ENCODE data around the gene TNIP2. TPM values are rescaled to one million over a fixed set of nuclear protein-coding genes. Genes with fewer than 3 reads are reported as not detected.
"Not testable (repeated sequence)": the region's sequence is repeated elsewhere in the genome, so short reads cannot be mapped to it uniquely, and the experiment has no call there.

Gene TNIP2
- total RNA-seq, 2 experiments from 2014 or later: 47.0 to 50.0 TPM

DNA sequence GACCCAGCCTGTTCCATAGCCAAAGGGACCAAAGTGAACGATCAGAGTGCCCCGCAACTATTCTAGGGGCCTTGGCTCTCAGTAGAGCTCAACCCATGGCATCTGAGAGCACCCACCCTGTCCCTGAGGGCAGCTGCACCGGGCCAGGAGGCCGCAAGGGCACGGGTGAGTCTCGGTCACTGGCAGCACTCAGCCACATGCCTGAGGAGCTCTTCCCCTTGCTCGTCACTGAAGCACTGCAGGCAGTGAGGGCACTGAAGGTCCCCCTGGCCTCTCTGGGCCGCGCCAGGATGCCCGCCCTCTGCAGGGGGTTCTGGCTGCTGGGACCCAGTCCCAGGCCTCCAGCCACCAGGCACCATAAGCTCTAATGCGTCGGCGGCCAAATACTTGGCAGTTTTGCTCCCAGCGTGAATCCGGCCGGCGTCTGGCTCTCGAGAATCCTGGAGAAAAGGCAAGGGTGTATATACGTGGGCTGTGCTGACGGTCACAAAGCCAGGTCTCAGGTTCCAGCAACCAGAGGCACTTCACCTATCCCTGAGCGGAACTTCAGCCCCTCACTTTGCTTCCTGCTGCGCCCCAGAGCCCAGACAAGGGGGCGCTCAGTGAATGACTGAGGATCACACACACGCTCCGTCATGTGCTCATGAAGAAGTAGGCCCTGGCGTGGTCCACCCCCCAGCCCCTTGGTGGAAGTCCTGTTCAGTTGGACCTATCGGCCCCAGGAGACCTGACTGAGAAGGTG, 13.9 kb downstream of the TNIP2 start:
- no peak for DNase-seq
- H3K27me3 Mint-ChIP-seq: no peaks in the 10 kb centered on the region
- no peak overlapping the region for H3K27ac Mint-ChIP-seq
- H3K4me1 Mint-ChIP-seq: peaks cover 19% of the 10 kb centered on the region
- no peaks in the 10 kb centered on the region for H3K9me3 Mint-ChIP-seq
- ATAC-seq (ENCODE audit: low read depth): no peak
- peaks cover 28% of the 10 kb centered on the region for H3K36me3 Mint-ChIP-seq
- POLR2A ChIA-PET: no interaction called here
- H3K4me3 Mint-ChIP-seq: no peak overlapping the region

DNA sequence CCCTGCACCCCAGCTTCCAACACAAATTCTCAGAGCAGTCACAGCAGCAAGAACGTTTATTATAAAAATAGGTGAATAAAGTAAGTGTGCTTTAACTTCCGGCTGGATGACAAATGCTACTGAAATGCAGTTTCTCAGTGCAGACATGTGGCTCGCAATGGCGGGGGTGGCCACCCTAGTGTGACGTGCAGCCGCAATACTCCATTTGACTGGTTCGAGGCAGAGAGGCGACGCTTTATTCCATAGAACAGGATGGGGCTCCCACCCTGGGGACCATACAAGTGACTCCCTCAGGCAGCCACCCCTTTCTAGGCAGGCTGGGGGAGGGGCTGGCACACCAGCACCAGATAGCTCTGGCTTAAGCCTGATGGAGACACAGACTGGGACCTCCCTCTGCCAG, 14.5 kb downstream of the TNIP2 start:
- H3K4me1 Mint-ChIP-seq: peaks cover 14% of the 10 kb centered on the region
- no peak overlapping the region for H3K27ac Mint-ChIP-seq
- peaks cover 3% of the 10 kb centered on the region for H3K9me3 Mint-ChIP-seq
- DNase-seq: no peak
- H3K36me3 Mint-ChIP-seq: peaks cover 30% of the 10 kb centered on the region
- no peaks in the 10 kb centered on the region for H3K27me3 Mint-ChIP-seq
- ATAC-seq (ENCODE audit: low read depth): no peak
- no peak overlapping the region for H3K4me3 Mint-ChIP-seq
- POLR2A ChIA-PET: no interaction called here

DNA sequence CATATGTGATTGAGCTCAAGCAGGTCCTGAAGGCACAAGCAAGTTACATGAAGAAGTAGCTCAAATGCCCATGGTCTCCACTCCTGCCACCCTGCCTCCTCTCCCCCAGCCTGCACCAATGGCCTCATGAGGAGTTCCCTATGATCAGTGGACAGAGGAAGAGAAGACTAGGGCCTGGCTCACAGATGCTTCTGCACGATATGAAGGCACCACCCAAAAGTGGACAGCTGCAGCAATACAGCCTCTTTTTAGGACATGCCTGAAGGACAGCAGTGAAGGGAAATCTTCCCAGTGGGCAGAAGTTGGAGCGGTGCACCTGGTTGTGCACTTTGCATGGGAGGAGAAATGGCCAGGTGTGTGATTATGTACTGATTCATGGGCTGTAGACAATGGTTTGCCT, 17.8 kb downstream of the TNIP2 start:
- POLR2A ChIA-PET, H3K27me3 Mint-ChIP-seq: not testable (repeated sequence)

DNA sequence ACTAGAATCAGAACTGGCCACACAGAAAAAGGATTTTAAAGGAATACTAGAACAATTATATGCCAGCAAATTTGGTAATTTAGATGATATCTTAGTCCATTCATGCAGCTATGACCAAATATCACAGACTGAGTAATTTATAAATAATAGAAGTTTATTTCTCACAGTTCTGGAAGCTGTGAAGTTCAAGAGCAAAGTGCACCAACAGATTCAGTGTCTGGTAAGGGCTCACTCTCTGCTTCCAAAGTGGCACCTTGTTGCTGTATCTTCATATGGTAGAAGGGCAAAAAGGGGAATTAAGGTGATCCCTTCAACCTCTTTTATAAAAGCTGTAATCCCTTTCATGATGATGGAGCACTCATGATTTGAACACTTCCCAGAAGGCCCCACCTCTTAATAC, 20.3 kb downstream of the TNIP2 start:
- H3K4me3 Mint-ChIP-seq: no peak overlapping the region
- POLR2A ChIA-PET: no interaction called here
- peaks cover 43% of the 10 kb centered on the region for H3K36me3 Mint-ChIP-seq

More for the DNA sequence above, 17.8 kb downstream of the TNIP2 start:
- not testable (repeated sequence) for H3K4me1 Mint-ChIP-seq; H3K4me3 Mint-ChIP-seq; H3K27ac Mint-ChIP-seq; ATAC-seq (ENCODE audit: low read depth); DNase-seq
- Mint-ChIP-seq H3K9me3 (peaks cover 10% of the 10 kb centered on the region), H3K36me3 (peaks cover 39% of the 10 kb centered on the region)

DNA sequence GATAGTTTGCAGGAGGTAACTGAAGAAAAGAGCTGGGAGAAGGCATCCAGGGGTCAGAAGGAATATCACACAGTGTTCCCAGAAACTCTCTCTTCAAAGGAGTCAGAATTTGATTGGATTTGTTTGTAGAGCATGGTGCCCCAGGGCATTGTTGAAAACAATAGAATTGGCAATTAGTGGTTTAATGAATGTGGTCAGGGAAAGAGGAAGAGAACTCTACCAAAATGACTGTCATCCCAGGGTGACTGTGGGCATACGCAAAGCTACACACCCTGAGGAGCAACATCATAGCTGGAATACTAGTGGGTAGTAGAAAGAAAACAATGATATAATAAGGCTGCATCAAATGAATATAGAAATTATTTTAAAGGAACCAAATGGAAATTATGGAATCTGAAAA, 21.5 kb downstream of the TNIP2 start:
- H3K9me3 Mint-ChIP-seq: peaks cover 10% of the 10 kb centered on the region
- POLR2A ChIA-PET: no interaction called here
- DNase-seq (no peak), ATAC-seq (ENCODE audit: low read depth) (no peak)
- peaks cover 2% of the 10 kb centered on the region for H3K4me1 Mint-ChIP-seq
- H3K27ac Mint-ChIP-seq: no peak overlapping the region
- H3K27me3 Mint-ChIP-seq: no peaks in the 10 kb centered on the region
- peaks cover 35% of the 10 kb centered on the region for H3K36me3 Mint-ChIP-seq
- H3K4me3 Mint-ChIP-seq: no peak overlapping the region

More for the DNA sequence above, 20.3 kb downstream of the TNIP2 start:
- Mint-ChIP-seq H3K27me3 (no peaks in the 10 kb centered on the region), H3K4me1 (peaks cover 2% of the 10 kb centered on the region), H3K27ac (no peak overlapping the region), H3K9me3 (peaks cover 10% of the 10 kb centered on the region)
- no peak for DNase-seq
- no peak for ATAC-seq (ENCODE audit: low read depth)

DNA sequence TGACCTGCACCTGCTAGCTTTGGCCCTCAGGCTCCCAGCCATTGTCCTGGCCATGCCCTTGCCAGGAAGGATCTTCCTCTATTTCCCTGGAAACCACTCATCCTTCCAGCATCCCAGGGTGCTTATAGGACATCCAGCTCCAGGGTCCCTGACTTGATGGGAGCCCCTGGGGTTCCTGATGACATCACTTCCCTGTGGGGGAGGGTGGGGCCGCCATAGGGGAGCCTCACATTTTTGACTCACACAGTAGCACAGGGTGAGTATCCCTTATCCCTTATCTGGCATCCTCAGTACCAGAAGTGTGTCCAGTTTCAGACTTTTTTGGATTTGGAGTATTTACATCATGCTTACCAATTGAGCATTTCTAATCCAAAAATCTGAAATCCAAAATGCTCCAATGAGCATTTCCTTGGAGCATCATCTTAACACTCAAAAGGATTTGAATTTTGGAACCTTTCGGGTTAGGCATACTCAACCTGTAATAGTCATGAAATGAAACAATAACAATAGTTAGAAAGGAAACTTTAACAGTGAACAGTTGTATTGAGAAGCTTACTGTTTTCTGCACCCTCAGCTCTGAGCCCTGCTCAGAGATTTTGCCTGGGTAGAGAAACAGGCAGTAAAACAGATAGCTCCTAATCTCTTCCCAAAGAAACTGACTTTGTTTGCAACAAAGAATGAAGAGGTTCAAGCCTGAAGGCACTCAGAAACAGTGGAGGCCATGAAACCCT, 22.1 kb downstream of the TNIP2 start:
- POLR2A ChIA-PET: no interaction called here

DNA sequence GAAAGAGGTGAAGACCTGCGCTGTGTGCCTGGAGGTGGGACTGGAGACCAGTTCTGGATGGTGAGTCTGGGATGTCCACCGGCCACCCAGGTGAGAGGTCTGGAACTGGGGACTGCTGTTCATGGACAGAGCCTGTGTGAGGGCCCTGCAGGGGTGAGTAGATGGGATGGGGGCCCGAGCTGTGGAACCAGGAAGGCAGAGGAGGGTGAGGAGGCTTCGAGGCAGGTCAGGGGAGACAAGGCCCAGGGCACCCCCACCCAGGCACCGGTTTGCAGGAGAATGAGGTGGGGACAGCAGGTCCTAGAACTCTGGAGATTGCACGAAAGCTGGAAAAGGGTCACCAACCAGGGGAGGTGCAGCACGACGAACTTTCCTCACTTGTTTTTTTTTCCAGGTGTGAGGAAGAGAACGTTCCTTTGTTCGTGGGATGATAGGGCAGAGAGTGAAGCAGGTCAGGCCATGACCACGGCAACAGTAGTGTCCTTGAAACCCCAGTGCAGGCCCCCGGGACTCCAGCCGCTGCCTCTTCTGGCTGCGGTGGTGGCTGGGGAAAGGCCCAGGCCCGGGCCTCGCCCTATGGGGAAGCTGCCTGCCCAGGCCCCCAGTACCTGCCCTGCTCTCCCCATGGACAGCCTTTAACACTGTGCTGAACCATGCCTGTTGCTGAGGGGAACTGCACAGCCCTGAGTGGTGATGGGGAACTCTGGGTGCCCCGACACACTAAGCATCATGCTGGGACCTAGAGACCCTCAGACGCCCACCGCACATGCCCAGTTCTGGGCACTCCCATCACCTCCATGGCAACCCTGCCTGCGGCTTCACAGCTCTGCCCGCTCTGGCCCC, 22.9 kb downstream of the TNIP2 start:
- H3K36me3 Mint-ChIP-seq: peaks cover 33% of the 10 kb centered on the region
- no peak for ATAC-seq (ENCODE audit: low read depth)
- H3K4me3 Mint-ChIP-seq: no peak overlapping the region
- no peak overlapping the region for H3K27ac Mint-ChIP-seq
- H3K27me3 Mint-ChIP-seq: no peaks in the 10 kb centered on the region
- peaks cover 10% of the 10 kb centered on the region for H3K9me3 Mint-ChIP-seq
- peaks cover 2% of the 10 kb centered on the region for H3K4me1 Mint-ChIP-seq
- POLR2A ChIA-PET: no interaction called here
- no peak for DNase-seq

More for the DNA sequence above, 22.1 kb downstream of the TNIP2 start:
- H3K4me3 Mint-ChIP-seq: no peak overlapping the region
- no peak overlapping the region for H3K27ac Mint-ChIP-seq
- H3K4me1 Mint-ChIP-seq: peaks cover 2% of the 10 kb centered on the region
- peaks cover 10% of the 10 kb centered on the region for H3K9me3 Mint-ChIP-seq
- H3K36me3 Mint-ChIP-seq: peaks cover 34% of the 10 kb centered on the region
- H3K27me3 Mint-ChIP-seq: no peaks in the 10 kb centered on the region
- ATAC-seq (ENCODE audit: low read depth): no peak
- no peak for DNase-seq

DNA sequence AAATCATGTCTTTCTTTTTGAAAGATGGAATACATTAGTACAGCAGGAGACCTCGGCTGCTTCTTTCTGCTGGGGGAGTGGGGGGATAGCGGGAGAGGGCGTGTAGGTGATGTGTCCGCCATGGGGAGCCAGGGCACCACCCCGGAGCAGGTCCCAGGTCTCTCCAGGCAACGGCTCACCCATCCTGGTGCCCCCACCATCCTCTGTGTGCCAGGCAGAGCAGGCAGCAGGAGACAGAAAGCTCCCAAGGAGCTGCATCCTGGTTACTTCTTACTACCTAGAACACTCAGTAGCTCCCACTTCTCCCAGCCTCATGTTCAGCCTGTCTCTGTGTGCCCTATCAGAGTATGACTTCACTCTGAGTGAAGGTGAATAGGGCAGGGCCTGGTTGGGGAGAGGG, 23.6 kb downstream of the TNIP2 start:
- Mint-ChIP-seq H3K27me3 (no peaks in the 10 kb centered on the region), H3K4me3 (no peak overlapping the region), H3K9me3 (peaks cover 10% of the 10 kb centered on the region), H3K4me1 (peaks cover 2% of the 10 kb centered on the region), H3K36me3 (peaks cover 30% of the 10 kb centered on the region), H3K27ac (no peak overlapping the region)
- ATAC-seq (ENCODE audit: low read depth) (no peak), DNase-seq (no peak)
- POLR2A ChIA-PET: no interaction called here

DNA sequence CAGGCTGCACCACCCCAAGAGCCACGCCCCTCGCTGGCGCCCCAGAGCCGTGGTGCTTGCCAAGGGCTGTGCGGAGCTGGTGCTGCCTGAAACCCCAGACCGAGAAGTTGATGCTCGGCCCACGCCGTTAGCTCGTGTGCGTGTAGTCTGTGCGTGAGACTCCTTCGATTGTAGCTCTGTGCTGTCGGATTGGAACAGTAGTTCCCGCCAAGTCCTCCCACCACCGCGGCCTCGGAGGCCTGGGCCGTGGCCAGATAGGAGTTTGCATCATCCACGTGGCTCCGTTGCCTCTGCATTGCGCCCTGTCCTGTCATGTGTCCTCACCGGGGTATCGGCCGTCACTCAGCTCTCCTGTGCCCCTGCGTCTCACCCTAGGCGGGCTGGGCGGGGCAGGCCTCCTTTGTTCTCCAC, 24.2 kb downstream of the TNIP2 start:
- H3K9me3 Mint-ChIP-seq: peaks cover 10% of the 10 kb centered on the region
- H3K4me3 Mint-ChIP-seq: no peak overlapping the region
- H3K27ac Mint-ChIP-seq: no peak overlapping the region
- no peaks in the 10 kb centered on the region for H3K27me3 Mint-ChIP-seq
- H3K4me1 Mint-ChIP-seq: peaks cover 2% of the 10 kb centered on the region
- H3K36me3 Mint-ChIP-seq: peaks cover 30% of the 10 kb centered on the region
- POLR2A ChIA-PET: no interaction called here
- ATAC-seq (ENCODE audit: low read depth) (no peak), DNase-seq (no peak)

DNA sequence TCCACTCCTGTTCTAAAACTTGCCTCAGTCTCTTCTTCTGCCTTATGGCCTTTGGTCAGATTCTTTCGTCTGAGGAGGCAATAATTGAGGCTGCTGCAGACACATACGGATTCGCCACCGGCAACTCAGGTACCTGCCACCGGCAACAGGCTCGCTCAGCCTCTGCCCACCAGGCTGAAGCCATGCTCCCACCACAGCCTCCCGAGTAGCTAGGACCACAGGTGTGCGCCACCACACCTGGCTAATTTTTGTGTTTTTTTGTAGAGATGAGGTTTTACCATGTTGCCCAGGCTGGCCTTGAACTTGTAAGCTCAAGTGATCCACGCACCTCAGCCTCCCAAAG, 26.6 kb downstream of the TNIP2 start:
- Mint-ChIP-seq H3K4me1 (peaks cover 2% of the 10 kb centered on the region), H3K9me3 (no peaks in the 10 kb centered on the region), H3K36me3 (peaks cover 13% of the 10 kb centered on the region), H3K4me3 (no peak overlapping the region), H3K27ac (no peak overlapping the region), H3K27me3 (no peaks in the 10 kb centered on the region)
- POLR2A ChIA-PET: no interaction called here
- ATAC-seq (ENCODE audit: low read depth): no peak
- no peak for DNase-seq

DNA sequence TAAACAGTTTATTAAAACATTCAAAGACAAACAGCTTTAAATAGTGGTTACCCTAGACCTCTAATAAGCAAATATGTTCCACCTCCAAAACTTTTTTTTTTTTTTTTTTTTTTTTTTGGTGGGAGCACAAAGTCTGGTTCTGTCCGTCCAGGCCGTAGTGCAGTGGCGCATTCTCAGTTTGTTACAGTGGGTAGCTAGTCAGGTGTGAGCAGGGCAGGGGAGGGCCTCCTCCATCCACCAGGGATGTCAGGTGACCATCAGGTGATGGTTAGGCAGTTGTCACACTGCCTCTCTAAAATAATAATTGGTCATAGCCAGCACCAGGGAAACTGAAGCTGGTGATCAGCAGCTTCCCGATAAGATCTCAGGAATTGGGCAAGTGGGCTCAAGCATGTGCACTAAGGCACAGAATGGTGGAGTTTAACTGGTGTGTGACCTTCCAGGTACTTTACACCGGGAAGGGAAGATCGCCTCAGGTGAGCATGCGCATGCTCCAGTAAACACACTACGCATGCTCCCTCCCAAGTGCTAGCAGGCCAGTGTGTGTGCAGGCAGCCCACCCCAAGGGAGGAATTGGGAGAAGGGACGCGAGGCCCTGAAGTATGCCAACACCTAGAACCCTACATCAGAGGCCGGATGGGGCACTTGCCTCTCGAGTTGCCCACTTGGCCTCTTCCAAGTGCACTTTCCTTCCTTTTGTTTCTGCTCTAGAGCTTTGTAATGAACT, 27.2 kb downstream of the TNIP2 start:
- no peak for ATAC-seq (ENCODE audit: low read depth)
- H3K9me3 Mint-ChIP-seq: no peaks in the 10 kb centered on the region
- H3K4me1 Mint-ChIP-seq: peaks cover 4% of the 10 kb centered on the region
- H3K27ac Mint-ChIP-seq: no peak overlapping the region
- no peak for DNase-seq
- no peak overlapping the region for H3K4me3 Mint-ChIP-seq
- H3K36me3 Mint-ChIP-seq: peaks cover 12% of the 10 kb centered on the region
- POLR2A ChIA-PET: interaction anchor here (0.7 kb wide), 1 partner anchor 151 kb away, joined by 3 read pairs; no protein-coding TSS in a partner anchor
- H3K27me3 Mint-ChIP-seq: no peaks in the 10 kb centered on the region

DNA sequence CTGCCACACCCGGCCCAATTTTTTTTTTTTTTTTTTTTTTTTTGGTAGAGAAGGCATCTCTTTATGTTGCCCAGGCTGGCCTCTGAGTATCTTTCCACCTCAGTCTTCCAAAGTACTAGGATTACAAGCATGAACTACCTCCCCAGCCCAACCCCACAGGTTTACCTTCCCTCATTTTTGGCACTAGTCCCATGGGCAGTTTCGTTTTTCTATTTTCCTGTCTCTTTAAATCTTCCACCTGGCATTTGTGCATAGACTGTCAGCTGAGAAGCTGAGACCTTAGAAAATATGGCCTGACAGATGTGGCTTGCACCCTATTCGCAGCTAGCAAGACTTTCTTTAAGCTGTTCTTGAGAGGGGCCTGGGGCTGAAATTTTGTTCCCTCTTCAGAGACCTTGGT, 27.9 kb downstream of the TNIP2 start:
- ATAC-seq (ENCODE audit: low read depth) (no peak), DNase-seq (no peak)
- POLR2A ChIA-PET: interaction anchor here (0.7 kb wide), 1 partner anchor 151 kb away, joined by 3 read pairs; no protein-coding TSS in a partner anchor
- peaks cover 7% of the 10 kb centered on the region for H3K4me1 Mint-ChIP-seq
- peaks cover 12% of the 10 kb centered on the region for H3K36me3 Mint-ChIP-seq
- no peaks in the 10 kb centered on the region for H3K9me3 Mint-ChIP-seq
- H3K4me3 Mint-ChIP-seq: no peak overlapping the region
- no peak overlapping the region for H3K27ac Mint-ChIP-seq
- H3K27me3 Mint-ChIP-seq: no peaks in the 10 kb centered on the region

DNA sequence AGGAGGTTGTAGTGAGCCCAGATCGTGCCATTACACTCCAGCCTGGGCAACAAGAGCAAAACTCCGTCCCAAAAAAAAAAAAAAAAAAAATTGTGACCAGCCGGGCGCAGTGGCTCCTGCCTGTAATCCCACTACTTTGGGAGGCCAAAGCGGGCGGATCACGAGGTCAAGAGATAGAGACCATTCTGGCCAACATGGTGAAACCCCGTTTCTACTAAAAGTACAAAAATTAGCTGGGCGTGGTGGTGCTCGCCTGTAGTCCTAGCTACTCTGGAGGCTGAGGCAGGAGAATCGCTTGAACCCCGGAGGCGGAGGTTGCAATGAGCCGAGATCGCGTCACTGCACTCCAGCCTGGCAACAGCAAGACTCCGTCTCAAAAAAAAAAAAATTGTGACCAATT, 29.3 kb downstream of the TNIP2 start:
- H3K4me1 Mint-ChIP-seq; H3K27me3 Mint-ChIP-seq; DNase-seq; ATAC-seq (ENCODE audit: low read depth); POLR2A ChIA-PET; H3K4me3 Mint-ChIP-seq; H3K27ac Mint-ChIP-seq; H3K9me3 Mint-ChIP-seq: not testable (repeated sequence)
- H3K36me3 Mint-ChIP-seq: peaks cover 10% of the 10 kb centered on the region

Measured in activated naive CD8-positive, alpha-beta T cell treated with anti-CD3 and anti-CD28 coated beads, Interleukin-2, amount 10 ng/mL, durations not matched to agents 7 days and 5 days (primary cell).